NCI-H187 (cell line): Measurements from ENCODE around the gene CALU.

Source experiments
- DNase-seq, 2 experiments: peaks; one replicate each; lab custom pipeline; 2025; lab: John Stamatoyannopoulos, UW

CALU gene

DNA sequence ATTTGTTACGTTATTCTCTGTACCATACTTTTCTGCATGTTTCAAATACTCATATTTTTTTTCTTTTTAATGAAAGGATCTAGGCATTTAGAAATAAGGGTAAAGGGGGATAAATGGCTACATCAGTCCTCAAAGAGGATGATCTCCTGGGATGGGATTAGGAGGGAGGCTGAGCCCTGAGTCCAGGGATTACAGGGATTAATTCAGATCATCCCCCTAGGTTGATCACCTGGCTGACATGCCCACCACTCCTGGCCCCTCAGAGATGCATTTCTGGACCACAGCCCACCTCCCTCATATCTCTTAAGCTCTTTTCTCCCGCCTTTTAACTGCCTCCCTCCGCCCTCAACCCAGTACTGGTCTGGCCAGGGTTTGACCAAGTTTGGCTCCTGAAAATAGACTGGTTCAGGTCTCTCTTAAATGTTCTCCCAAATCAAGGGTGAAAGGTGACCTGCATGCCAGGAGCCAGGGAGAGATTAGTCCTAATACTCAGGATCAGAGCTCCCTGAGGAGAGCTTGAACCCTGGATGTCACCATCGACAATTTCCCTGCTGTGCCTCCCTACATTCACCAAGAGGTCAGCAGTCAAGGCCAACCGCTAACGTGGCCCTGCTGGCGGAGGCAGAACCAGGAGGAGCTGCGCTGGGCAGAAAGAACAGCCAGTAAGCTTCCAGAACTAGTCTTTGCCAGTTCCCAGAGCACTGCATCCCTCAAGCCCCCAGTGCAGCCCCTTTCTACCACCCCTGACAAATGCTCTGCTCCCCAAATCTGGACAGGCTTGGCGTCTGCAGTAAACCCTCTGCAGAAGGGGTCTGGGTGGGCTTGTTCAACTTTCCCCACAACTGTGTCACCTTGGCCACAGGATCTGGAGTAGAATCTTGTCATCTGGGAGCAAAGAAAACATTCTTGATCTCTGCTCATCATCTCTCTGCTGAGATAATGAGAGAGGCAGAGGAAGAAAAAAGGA, 49.6 kb downstream of the CALU start:
- no peak for DNase-seq

DNA sequence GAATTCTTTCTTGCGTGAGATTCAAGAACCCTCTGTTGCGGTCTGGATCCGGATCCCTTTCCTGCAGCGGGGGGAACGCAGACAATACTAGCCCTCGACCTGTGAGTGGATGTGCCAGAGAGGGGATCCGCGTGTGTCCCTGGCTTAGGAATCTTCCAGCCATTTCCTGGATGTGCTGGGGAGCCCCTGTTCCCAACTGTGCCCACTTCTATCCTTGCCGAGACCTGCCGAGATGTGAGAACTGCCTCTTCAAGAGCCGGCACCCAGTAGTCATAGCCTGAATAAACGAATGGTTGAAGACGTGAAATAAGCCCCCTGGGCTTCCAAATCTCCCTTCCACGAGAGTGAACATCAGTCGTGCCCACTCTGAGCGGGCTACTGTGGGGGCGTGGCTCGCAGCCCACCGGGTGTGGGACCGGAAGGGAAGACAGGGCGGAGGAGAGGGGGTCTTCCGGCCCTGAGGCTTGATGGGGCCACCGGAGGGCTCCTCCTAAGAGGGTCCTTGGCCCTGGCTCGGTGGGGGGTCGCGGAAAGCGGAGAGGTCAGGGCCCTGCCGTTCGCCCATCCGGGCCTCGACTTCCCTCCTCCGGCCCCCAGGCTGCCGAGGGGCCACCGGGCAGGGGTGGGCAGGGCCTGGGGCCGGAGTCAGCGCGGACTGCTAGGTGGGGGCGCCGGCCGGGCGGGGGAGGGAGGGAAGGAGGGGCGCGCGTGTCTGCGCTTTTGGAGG, 51.3 kb downstream of the CALU start:
- no peak for DNase-seq

DNA sequence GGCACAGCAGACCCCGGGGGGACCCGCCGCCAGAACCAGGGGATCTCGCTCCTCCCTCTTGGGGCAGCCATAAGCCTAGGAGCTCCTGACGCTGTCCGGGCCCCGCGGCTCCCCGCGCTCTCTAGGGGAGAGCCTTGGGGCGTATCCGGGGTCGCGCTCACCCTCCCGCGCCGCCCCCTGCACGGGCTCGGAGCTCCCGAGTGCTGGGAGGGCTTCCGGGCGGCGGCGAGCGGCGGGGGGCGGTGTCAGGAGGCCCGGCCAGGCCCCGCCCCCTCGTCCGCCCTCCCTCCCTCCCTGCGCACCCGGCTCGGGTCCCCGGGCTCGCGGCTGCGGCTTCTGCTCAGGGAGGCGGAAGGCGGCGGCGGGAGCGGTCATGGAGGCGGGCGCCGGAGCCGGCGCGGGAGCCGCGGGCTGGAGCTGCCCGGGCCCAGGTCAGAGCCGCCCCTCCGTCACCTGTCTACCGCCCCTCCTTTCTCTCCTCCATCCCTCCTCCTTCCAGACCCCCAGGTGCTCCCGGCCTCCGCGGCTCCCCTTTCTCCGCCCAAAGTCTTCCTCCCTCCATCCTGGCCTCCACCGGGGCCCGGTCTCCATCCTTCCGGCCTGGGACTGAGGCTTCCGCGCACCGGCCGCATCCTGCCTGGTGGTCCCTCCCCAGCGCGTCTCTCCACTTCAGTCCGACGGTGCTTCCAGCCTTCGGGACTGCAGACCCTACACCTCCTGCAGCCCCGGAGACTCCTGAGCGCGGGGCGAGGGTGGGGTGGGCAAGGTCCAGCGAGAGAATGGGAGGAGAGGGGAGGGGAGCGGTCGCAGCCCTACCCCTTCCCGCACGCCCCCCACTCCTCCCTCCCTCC, 52.2 kb downstream of the CALU start, which contains the start of gene CCDC136:
TSS of gene CCDC136 (plus strand) at position 848 of the 851 bp plus-strand sequence. CDS start 444 bp downstream, outside the sequence.
- DNase-seq, result peak in 1 of 2 experiments; percentile 46

DNA sequence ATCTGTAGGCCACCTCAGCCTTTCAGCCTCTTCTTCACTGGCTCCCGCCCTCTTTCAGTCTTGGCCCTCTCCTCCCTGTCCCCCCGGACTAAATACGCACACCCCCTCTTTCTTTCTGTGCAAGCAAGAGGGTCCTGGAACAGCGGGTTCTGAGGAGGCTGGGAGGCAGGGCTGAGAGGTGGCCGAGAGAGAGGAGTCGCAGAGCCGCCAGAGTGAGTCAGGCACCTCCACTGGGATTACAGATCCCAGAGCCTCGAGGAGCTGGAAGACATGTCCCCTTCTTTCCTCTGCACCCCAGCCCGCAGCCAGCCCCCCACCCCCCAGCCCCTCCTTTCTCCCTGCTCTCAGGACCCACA, 52.8 kb downstream of the CALU start:
- no peak for DNase-seq

DNA sequence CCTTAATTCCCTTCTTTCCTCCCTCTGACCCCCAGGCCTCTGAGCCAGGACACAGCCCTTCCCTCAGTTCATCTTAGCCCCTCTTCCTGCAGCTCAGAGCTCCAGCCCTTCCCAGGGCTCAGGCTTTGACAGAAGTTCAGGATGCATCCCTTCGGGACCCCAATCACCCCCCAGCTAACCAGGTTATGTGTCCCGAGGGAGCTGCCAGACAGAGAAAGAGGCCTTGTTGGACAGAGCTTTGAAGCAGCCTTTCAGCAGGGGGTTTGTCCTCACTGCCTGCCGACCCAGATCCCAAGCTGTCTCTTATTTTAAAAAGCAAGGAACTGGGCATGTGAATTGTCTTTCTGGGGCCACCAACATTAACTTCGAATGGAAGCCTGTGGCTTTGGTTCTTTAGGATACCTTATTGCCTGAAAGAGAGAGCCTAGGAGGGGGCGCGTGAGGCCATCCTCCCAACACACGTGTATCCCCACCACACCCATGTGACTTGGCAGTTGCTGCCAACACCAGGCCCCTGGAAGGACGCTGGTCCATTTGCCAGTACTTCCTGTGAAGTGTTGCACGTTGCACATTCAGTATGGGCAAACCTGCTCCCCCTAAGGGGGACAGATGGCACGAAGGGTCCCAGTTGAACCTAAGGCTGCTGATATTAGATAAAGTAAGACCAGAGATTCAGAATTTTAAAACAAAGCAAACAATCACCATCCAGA, 53.5 kb downstream of the CALU start:
- DNase-seq, result no peak

DNA sequence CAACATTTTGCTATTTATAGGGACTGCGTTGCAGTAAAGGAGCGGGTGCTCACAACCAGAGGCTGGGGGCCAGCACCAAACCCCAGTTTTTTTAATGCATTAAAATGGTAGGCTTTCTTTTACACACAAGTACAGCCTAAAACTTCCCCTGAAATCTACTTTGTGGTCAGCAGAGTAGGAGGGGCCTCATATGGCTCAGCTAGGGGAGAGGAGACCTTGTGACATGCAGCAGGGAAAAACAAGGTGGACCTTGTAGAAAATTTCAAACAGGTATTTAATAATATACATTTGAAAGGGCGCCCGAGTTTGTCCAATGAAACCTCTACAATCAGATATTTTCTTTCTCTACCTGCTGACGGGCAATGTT, 54.0 kb downstream of the CALU start:
- no peak for DNase-seq

DNA sequence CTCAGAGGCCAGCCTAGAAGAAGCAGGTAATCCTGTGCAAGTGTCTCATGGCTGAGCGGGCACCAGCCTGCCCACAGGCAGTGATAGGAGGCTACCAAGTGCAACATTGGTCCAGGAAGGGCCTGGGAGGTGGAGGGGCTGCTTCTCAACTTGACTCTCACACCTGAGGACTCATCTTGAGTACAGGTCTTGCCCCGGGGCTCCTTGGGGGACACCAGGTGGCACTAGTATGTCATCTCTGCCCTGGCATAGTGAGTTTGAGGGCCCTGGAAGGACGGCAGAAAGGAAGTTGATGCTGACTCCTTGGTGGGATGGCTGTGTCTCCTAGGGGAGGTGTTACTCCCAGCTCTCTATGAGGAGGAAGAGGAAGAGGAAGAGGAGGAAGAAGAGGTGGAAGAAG, 54.9 kb downstream of the CALU start:
- no peak for DNase-seq

DNA sequence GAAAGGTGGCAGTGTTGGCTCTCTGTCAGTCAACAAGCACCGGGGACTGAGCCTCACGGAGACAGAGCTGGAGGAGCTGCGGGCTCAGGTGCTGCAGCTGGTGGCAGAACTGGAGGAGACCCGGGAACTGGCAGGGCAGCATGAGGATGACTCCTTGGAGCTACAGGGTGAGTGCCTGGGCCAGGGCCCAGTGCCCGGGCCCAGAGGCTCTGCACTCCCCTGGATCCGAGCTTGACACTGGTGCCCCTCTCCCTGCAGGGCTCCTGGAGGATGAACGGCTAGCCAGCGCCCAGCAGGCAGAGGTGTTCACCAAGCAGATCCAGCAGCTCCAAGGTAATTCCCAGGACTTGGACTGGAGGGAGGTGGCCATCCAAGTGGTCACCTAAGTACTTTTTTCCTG, 55.3 kb downstream of the CALU start:
- no peak for DNase-seq

DNA sequence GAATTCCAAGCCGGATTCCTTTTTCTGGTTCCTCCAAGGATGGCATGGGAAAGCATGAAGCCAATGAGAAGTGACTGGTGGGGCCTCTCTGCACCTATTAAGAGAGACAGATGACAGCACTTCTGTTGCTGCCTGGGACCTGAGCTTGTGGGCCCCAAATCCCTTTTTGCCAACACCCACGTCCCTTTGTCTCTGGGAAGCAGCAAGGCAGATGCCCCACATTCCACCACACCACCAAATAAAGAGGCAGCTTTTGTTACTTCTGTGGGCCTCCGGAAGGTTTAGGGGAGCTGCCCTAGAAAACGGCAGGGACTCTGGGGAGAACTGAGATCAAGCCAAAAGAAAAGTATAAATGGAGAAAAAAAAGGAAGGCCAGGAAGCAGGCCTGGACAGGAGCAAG, 56.0 kb downstream of the CALU start:
- no peak for DNase-seq

DNA sequence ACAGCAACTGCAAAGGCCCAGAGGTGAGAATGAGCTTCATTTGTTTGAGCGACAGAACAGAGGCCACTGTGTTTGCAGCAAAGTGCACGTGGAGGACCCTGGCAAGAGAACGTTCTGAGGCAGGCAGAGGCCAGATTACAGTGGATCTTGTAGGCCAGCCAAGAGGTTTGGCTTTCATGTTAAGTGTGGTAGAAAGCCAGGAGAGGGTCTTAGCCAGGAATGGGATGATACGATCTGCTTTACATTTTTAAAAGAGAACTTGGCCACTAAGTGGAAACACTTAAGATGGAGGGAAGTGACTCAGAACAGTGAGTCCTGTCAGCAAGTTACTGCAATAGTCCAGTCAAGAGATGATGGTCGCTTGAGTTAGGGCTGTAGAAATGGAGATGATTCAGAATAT, 57.2 kb downstream of the CALU start:
- DNase-seq, result no peak

DNA sequence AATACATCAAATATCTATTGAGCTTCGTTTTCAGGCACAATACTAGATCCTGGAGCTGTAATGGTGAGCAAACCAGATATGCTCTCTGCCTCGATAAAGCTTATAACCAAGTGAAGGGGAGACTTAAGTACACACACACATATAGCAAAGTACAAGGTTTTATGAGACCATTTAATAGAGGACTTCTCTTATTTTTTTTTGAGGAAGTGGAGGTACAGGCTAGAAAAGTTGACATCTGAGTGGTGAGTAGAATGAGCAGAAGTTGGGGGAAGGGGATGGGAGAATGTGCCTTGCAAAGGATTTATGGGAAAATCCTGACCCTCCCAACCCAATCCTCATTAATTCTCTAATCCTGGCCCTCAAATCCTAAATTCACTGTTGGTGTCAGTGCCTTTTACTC, 60.3 kb downstream of the CALU start:
- DNase-seq, result no peak

DNA sequence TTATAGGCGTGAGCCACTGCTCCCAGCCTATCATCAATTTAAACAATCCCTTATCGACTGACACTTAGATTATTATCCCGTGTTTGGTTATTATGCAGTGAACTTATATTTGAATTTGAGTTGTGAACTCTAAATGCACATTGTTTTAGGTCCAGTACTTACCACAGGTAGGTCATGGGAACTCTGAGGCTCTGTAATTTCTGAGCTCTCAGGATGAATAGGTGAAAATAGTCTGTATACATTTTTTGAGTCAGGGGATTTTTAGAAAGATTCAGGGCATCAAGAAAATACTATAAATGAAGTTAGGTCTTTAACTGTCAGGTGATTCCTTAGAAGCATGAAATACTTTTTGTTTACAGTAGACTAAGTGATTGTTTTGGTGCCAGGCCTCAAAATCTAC, 61.4 kb downstream of the CALU start:
- DNase-seq, result no peak

DNA sequence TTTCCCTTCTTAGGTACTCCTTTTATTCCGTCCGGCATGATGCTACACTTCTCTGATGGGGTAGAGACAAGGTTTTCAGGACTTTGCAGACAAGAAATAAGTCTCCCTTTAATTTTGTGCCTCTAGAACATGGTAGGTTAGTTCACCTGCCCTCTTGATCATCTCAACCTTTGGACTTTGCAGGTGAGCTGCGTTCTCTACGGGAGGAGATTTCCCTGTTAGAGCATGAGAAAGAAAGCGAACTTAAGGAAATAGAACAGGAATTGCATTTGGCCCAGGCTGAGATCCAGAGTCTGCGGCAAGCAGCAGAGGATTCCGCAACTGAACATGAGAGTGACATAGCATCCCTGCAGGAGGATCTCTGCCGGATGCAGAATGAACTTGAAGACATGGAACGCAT, 61.8 kb downstream of the CALU start:
- no peak for DNase-seq

DNA sequence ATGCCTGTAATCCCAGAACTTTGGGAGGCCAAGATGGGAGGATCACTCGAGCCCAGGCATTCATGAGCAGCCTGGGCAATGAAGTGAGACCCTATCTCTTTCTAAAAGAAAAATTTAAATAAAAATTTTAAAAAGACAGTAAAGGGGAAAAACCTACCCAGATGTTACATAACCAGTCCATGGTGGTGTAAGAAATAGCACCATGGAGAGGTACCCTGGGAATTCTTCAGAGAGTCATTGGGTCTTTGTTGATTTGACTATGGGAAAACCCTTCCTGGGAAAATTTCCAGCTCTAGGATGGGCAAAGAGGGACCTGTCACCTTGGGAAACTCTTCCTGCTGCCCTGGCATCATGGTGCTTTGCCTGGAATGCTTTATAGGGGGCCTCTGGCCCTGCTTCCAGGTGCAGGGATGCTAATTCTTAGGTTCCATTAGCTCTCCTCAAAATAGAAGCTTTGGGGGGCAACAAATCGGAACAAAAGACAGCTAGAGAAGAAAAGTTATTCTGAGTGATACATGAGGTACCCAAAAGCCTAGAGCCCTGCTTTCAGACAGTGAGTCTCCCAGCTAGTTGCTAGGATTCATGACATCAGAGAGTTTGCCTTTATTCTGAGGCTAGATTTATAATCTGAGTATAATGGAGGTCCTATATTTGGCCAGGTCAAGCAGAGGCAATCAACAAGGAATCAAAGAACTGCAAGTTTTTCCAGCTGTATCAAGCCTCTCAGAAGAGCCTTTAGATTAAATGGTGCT, 62.7 kb downstream of the CALU start:
- DNase-seq, result no peak

DNA sequence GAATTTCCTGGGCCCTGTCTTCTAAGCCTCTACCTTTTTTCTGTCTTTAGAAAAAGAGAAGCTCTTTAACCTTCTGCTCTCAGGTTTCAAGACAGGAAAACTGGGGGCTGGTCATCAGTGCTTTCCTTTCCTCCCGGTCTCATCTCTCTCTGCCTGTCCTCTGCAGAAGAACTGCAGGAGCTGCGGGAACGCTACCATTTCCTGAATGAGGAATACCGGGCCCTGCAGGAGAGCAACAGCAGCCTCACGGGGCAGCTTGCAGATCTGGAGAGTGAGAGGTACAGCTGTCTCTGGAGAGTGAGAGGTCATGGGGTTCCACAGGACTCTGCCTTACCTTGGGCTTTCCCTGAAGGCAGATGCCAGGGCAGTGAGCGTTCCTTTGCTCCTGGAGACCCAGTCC, 65.3 kb downstream of the CALU start:
- no peak for DNase-seq

DNA sequence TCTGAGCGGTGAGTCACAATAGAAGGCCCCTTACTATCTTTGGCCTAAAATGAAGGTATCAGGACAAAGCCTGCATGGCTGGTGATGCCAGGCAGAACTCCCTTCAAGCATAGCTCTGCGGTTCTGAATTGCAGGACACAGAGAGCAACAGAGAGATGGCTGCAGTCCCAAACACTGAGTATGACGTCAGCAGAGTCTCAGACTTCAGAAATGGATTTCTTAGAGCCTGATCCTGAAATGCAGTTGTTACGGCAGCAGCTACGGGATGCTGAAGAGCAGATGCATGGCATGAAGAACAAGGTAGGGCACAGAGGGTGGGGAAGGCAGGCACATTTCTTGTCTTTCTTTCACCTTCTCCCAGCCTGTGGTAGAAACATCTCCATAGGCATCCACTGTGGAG, 66.1 kb downstream of the CALU start:
- DNase-seq, result no peak

DNA sequence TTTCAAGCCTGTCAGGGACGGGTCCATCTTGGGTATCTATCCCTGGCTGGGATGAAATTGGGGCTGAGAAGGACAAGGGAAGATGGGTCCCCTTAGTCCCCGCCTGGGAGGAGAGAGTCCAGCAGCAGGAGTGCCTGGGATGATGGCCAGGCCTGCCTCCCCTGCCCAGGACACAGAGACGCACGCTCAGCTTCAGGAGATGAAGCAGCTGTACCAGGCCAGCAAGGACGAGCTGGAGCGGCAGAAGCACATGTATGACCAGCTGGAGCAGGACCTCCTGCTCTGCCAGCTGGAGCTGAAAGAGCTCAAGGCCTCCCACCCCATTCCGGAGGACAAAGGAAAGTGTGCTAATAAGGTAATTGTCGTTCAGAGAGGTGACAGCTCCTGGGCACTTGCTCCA, 68.0 kb downstream of the CALU start:
- no peak for DNase-seq

DNA sequence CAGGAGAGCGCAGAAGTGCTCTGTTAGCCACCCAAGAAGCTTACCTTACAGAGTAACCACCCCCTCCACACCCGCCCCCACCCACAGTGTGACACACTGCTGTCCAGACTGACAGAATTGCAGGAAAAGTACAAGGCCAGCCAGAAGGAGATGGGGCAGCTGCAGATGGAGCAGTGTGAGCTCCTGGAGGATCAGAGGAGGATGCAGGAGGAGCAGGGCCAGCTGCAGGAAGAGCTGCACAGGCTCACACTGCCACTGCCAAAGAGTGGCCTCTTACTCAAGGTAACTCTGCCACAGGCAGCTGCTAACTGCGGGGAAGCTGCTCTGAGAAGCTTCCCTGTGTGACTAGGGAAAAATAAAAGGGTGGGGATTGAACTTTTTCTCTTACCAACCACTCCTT, 70.2 kb downstream of the CALU start:
- DNase-seq, result no peak

DNA sequence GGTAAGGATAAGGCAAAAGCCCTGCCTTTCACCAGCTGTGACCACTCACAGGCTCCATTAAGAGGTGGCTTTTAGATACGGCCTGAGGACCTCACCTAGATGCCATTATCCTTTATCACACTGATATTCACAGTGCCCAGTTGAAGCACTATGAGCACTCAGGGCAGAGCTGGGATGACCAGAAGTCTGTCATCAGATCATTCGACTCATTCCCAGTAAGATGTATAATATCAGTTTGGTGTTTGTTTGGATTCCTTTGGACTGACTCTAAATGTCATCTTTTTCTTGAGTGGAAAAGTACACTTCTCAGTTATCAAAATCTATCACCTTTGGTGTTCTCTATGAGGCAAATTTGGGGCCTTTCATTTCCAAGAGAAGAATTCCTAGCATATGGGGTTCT, 71.3 kb downstream of the CALU start:
- no peak for DNase-seq

DNA sequence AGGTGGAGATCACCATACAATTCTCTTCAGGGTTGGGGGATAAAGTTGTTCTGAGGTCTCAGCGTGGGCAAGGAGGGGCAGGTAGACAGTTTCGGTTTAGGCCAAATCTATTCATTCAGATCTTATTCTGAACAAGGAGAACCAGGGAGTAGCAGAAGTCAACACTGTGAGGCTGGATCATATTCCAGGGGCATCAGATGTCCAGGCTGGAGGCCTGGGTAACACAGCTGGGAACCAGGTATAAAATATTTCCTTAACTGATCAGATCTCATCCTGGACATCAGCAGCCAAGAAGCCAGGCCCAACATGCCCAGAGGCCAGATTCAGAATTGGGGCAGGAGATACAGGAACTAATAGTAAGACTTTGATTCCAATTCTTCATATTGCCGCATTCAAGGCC, 71.8 kb downstream of the CALU start:
- no peak for DNase-seq
